NCI-H1694 (cell line): ENCODE data around the gene DNAH17.

Experiments used
- DNase-seq: peaks from one replicate; lab custom pipeline; 2025; lab: John Stamatoyannopoulos, UW

Gene DNAH17

DNA sequence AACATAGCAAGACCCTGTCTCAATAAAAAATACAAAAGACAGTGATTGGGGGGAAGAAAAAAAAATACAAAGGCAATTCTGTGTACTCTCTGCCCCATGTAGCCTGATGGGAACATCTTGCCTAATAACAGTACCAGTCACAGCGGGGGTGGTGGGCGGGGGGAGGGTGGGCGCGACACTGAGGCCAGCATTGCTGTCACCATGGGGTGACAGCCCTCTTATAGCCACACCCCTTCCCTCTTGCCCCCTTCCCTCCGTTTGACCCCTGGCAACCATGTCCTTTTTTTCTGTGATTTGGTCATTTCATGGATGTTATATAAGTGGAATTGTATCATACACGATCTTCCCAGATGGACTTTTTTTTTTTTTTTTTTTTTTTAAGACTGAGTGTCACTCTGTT lies 80.9 kb downstream of the DNAH17 start:
- no peak for DNase-seq

GRCh38 chr17:78495634-78496033 lies 81.6 kb downstream of the DNAH17 start:
- DNase-seq: no peak

DNA sequence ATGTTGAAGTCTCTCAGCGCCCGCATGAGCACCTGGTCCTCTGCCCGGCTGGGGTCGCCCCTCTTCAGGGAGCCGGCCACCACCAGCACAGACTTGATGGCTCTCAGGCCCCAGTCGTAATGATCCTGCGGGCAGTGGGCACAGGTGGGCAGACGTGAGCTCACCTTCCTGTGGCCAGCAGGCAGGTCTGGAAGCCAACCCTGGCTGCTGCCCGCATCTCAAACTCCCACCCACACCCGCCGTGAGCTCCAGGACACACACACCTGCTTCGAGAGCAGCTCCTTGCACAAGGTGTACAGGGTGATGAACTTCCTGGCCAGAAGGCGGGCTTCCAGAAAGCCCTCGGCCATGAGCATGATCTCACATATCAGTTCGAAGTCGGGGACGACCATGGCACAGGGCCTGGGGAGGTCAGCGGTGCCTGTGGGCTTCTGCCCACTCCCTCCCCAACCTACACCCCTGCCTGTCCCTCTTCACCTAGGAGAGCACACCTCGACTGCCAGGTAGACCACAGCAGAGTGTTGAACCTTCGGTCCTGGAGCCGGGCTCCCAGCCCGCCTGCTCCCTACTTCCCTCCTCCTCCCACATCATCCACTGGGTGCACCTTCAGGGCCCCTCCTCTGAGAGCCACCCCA lies 82.4 kb downstream of the DNAH17 start:
- DNase-seq: no peak

GRCh38 chr17:78493853-78494695 lies 83.1 kb downstream of the DNAH17 start:
- no peak for DNase-seq

- no peak for DNase-seq
These were observed 83.7 kb downstream of the DNAH17 start for GRCh38 chr17:78493450-78493849.

GRCh38 chr17:78492116-78492799 lies 84.9 kb downstream of the DNAH17 start:
- no peak for DNase-seq

GRCh38 chr17:78491236-78492115 lies 85.7 kb downstream of the DNAH17 start:
- DNase-seq: no peak

GRCh38 chr17:78490673-78491072 lies 86.5 kb downstream of the DNAH17 start:
- DNase-seq: no peak

DNA sequence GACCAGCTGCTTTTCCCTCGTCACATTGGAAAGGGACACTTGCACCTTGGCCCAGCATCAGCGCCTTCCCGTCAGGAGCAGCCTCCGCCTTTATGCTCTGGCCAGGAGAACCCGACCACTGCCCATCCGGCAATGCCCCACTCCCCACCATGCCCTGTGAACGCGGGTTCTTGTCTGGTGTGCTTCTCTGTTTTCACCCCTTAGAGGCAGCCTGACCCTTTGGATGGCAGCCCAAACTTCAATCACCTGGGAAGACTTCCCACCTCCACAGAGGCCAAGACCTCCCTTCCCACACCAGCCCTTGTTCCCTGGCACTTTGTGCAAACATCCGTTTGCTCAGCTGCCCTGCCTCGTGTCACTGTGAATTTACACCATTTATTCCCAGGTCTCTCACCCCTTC lies 87.0 kb downstream of the DNAH17 start:
- no peak for DNase-seq

GRCh38 chr17:78488867-78489634 lies 88.1 kb downstream of the DNAH17 start:
- DNase-seq: no peak

DNA sequence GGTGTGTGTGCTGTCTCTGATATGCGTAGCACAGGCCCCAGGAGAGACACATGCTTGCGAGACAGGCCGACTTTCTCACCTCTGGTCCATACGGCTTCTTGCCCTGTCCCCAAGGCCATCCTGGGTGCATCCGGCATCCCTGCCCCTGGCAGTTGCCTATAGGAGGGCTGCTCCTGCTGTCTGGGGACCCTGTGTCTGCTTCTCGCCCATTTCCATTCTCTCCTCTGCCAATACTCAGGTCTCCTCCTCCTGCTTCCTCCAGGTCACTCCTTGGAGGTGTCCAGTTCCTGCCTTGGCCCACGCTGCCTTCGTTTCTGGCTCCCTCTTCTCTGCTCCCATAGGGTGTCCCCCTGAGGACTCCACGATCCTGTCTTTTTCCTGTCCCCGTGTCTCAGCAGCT lies 89.0 kb downstream of the DNAH17 start:
- no peak for DNase-seq

- DNase-seq: no peak
These were observed 90.1 kb downstream of the DNAH17 start for GRCh38 chr17:78486946-78487680.

- DNase-seq: no peak
These were observed 90.9 kb downstream of the DNAH17 start for GRCh38 chr17:78486228-78486802.

GRCh38 chr17:78485290-78486168 lies 91.7 kb downstream of the DNAH17 start:
- no peak for DNase-seq

DNA sequence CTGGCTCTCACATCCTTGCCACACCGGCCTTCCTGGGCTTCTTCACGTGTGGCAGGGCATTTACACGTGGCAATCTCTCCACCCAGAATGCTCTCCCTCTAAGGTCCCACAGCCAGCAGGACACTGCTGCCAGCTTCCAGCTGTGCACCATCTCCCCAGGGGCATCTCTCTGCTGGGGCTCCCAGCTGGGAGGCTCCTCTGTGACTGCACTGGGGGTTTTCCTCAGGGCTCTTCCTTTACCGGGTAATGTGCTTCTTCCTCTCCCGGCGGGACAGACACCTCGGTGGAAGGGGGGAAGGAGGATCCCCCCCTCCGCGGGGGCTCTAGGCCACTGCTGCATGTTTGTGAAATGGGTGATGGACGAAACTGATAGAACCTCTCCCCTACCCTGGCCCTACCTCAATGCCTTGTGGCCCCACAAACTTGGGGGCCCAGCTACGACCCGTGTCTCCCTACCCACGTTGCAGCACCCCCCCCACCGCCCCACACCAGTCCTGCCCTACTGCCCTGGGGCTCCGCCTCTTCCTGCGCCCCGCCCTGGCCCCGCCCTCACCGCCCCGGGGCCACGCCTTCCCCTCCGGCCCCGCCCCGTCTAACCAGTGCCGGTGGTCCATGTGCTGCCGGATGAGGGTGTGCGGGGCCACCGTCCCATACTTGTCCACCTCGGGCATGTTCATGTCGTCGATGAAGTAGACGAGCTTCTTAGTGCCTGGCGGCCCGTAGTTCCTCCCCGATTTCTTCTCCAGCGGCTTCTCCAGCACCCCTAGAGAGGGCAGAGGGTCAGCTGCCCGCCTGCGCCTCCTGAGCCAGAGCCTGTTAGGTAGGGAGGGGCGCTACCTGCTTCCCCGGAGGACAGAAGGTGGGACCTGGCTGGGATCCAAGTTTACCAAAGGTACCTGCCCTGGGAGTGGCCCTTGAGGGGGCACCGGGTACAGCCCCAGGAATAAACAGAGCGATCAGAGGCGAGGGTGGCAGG lies 92.6 kb downstream of the DNAH17 start:
- DNase-seq: no peak

DNA sequence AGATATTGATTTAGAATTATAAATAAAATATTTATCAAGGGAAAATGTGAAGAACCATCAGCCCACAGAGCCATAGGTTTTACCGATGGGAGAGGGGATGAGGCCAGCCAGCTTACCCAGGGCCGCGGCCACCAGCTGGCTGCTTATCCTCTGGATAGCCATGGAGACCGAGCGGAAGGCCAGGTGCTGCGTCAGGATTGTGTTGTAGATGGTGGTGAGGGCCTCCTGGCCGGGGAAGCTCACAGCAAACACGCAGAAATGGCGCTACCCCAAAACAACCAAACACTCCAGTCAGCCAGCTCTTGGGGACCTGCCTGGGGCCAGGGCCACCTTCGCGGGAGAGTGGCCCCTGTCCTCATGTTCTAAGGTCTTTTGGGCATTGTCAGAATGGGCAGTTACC lies 97.8 kb downstream of the DNAH17 start:
- DNase-seq: no peak

GRCh38 chr17:78478757-78479297 lies 98.4 kb downstream of the DNAH17 start:
- DNase-seq: no peak
